BLaER1 treated with 17β-estradiol and CSF1 and Interleukin-3, amounts not matched to agents 10 nM and 100 nM (cell line): ENCODE data around the gene PDAP1.
"Not testable (repeated sequence)": the region's sequence is repeated elsewhere in the genome, so short reads cannot be mapped to it uniquely, and the experiment has no call there.

Experiments used
- H3K27ac ChIP-seq, 11 experiments: shearing (Covaris generic); formaldehyde crosslinking; 2 replicates each; pipeline ENCODE4 v1.8.1; 2022
- H3K27me3 ChIP-seq, 11 experiments: shearing (Covaris generic); formaldehyde crosslinking; 2 replicates each; pipeline ENCODE4 v1.8.1; 2022
- H3K36me3 ChIP-seq, 11 experiments: shearing (Covaris generic); formaldehyde crosslinking; 2 replicates each; pipeline ENCODE4 v1.8.1; 2022
- H3K4me1 ChIP-seq, 10 experiments: shearing (Covaris generic); formaldehyde crosslinking; 2 replicates each; pipeline ENCODE4 v1.8.1; 2022
- H3K4me2 ChIP-seq, 11 experiments: shearing (Covaris generic); formaldehyde crosslinking; 2 replicates each; pipeline ENCODE4 v1.8.1; 2022
- H3K4me3 ChIP-seq, 10 experiments: shearing (Covaris generic); formaldehyde crosslinking; 2 replicates each; pipeline ENCODE4 v1.8.1; 2022
- H3K9ac ChIP-seq, 11 experiments: shearing (Covaris generic); formaldehyde crosslinking; 2 replicates each; pipeline ENCODE4 v1.8.1; 2022
- H3K9me3 ChIP-seq, 11 experiments: shearing (Covaris generic); formaldehyde crosslinking; replicated peaks in 1 of 11; 2 replicates each; pipeline ENCODE4 v1.8.1; 2022
- H4K20me1 ChIP-seq, 11 experiments: shearing (Covaris generic); formaldehyde crosslinking; 2 replicates each; pipeline ENCODE4 v1.8.1; 2022
- Cebpa-rat ChIP-seq, 11 experiments: shearing (Covaris generic); IDR thresholded peaks; 2 replicates each; pipeline ENCODE4 v1.8.1; 2022

Gene PDAP1

GRCh38 chr7:99359465-99360154 is 48.8 kb downstream of the PDAP1 start:
- no peak overlapping the region for H3K4me3 ChIP-seq
- H3K4me1 ChIP-seq, result peaks cover 0 to 6% (median 0%) of the 10 kb centered on the region in 10 experiments; a peak in 1 of 20 replicates
- H4K20me1 ChIP-seq, result peaks cover 0 to 86% (median 15%) of the 10 kb centered on the region in 11 experiments; a peak in 16 of 22 replicates
- H3K36me3 ChIP-seq, result peaks cover 93 to 100% (median 99%) of the 10 kb centered on the region in 11 experiments
- no peaks in the 10 kb centered on the region for H3K27me3 ChIP-seq
- TF ChIP-seq Cebpa-rat (IDR thresholded peaks at IDR 0.05), result no peak
- no peak overlapping the region for H3K4me2 ChIP-seq
- no peak overlapping the region for H3K27ac ChIP-seq
- no peaks in the 10 kb centered on the region for H3K9me3 ChIP-seq
- no peak overlapping the region for H3K9ac ChIP-seq

GRCh38 chr7:99358521-99358920 is 49.9 kb downstream of the PDAP1 start:
- not testable (repeated sequence) for H3K27ac ChIP-seq, H3K4me3 ChIP-seq, H3K4me1 ChIP-seq, H3K9ac ChIP-seq, H3K27me3 ChIP-seq, H3K4me2 ChIP-seq, H3K9me3 ChIP-seq
- peaks cover 93 to 100% (median 99%) of the 10 kb centered on the region in 11 experiments for H3K36me3 ChIP-seq
- peaks cover 0 to 85% (median 13%) of the 10 kb centered on the region in 11 experiments; a peak in 15 of 22 replicates for H4K20me1 ChIP-seq

- Histone ChIP-seq H3K27ac (no peak overlapping the region), H3K9me3 (no peaks in the 10 kb centered on the region), H3K4me1 (peaks cover 0 to 6% (median 0%) of the 10 kb centered on the region in 10 experiments; a peak in 1 of 20 replicates), H4K20me1 (peaks cover 0 to 80% (median 13%) of the 10 kb centered on the region in 11 experiments; a peak in 15 of 22 replicates), H3K27me3 (no peaks in the 10 kb centered on the region), H3K4me2 (no peak overlapping the region), H3K4me3 (no peak overlapping the region), H3K36me3 (peaks cover 93 to 100% (median 99%) of the 10 kb centered on the region in 11 experiments), H3K9ac (no peak overlapping the region)
- no peak for TF ChIP-seq Cebpa-rat (IDR thresholded peaks at IDR 0.05)
These were observed 50.5 kb downstream of the PDAP1 start for GRCh38 chr7:99357701-99358490.

GRCh38 chr7:99355098-99355497 is 53.3 kb downstream of the PDAP1 start:
- H3K4me1 ChIP-seq, result no peaks in the 10 kb centered on the region
- H4K20me1 ChIP-seq, result peaks cover 0 to 80% (median 6%) of the 10 kb centered on the region in 11 experiments; a peak in 12 of 22 replicates
- no peaks in the 10 kb centered on the region for H3K9me3 ChIP-seq
- H3K36me3 ChIP-seq, result peaks cover 93 to 100% (median 99%) of the 10 kb centered on the region in 11 experiments
- no peak overlapping the region for H3K4me3 ChIP-seq
- H3K4me2 ChIP-seq, result no peak overlapping the region
- H3K27me3 ChIP-seq, result no peaks in the 10 kb centered on the region
- TF ChIP-seq Cebpa-rat (IDR thresholded peaks at IDR 0.05), result no peak
- no peak overlapping the region for H3K9ac ChIP-seq
- no peak overlapping the region for H3K27ac ChIP-seq

- H3K9me3 ChIP-seq, result no peaks in the 10 kb centered on the region
- no peak overlapping the region for H3K9ac ChIP-seq
- H4K20me1 ChIP-seq, result peaks cover 0 to 81% (median 12%) of the 10 kb centered on the region in 11 experiments; a peak in 14 of 22 replicates
- H3K27ac ChIP-seq, result no peak overlapping the region
- H3K4me1 ChIP-seq, result no peaks in the 10 kb centered on the region
- no peak for TF ChIP-seq Cebpa-rat (IDR thresholded peaks at IDR 0.05)
- H3K4me3 ChIP-seq, result no peak overlapping the region
- H3K4me2 ChIP-seq, result no peak overlapping the region
- H3K36me3 ChIP-seq, result peaks cover 93 to 100% (median 100%) of the 10 kb centered on the region in 11 experiments
- no peaks in the 10 kb centered on the region for H3K27me3 ChIP-seq
These were observed 56.1 kb downstream of the PDAP1 start for GRCh38 chr7:99352247-99352646.

- not testable (repeated sequence) for H3K27ac ChIP-seq, H3K27me3 ChIP-seq, H3K4me2 ChIP-seq, H3K4me1 ChIP-seq, H3K4me3 ChIP-seq, H3K9ac ChIP-seq, H3K9me3 ChIP-seq
- Histone ChIP-seq H4K20me1 (peaks cover 0 to 81% (median 16%) of the 10 kb centered on the region in 11 experiments; a peak in 14 of 22 replicates), H3K36me3 (peaks cover 97 to 100% (median 100%) of the 10 kb centered on the region in 11 experiments)
These were observed 57.8 kb downstream of the PDAP1 start for GRCh38 chr7:99350641-99351040.
